Spleen (tissue), 11 donors: Measurements from ENCODE around the gene RPL26. TPM values are rescaled to one million over a fixed set of nuclear protein-coding genes. Genes with fewer than 3 reads are reported as not detected.

ENCODE experiments used
- DNase-seq: peaks from one replicate; pipeline ENCODE4 v3.0.0-alpha.2; 2020
- H3K27ac ChIP-seq, 8 donors: fragments of 200-600 bp; sonication (generic) in 7 of 8; 1 replicate in 4 of 8; 2 replicates in 4 of 8; pipeline versions ENCODE4 v1.5.0 to v1.8.0; 2016 to 2021; ENCODE audit warnings: inconsistent platforms in 4 of 8, mild to moderate bottlenecking in 4 of 8, moderate library complexity in 1 of 8
- H3K27me3 ChIP-seq, 7 donors: fragments of 200-600 bp; sonication (generic) in 6 of 7; replicated peaks in 1 of 7; 1 replicate in 4 of 7; 2 replicates in 3 of 7; pipeline versions ENCODE4 v1.5.0 to v1.8.0; 2016 to 2021; ENCODE audit warnings: inconsistent platforms in 3 of 7, mild to moderate bottlenecking in 1 of 7
- H3K36me3 ChIP-seq, 6 donors: fragments of 200-600 bp; sonication (generic) in 5 of 6; 1 replicate in 4 of 6; 2 replicates in 2 of 6; pipeline versions ENCODE4 v1.5.0 to v1.8.0; 2016 to 2021; ENCODE audit warnings: inconsistent platforms in 2 of 6
- H3K4me1 ChIP-seq, 6 donors: fragments of 200-600 bp; sonication (generic) in 5 of 6; 1 replicate in 3 of 6; 2 replicates in 3 of 6; pipeline versions ENCODE4 v1.5.0 to v1.8.0; 2016 to 2021; ENCODE audit warnings: inconsistent platforms in 3 of 6
- H3K4me3 ChIP-seq, 8 donors: fragments of 200-600 bp; sonication (generic) in 7 of 8; 1 replicate in 4 of 8; 2 replicates in 4 of 8; pipeline versions ENCODE4 v1.5.0 to v1.8.0; 2016 to 2021; ENCODE audit warnings: inconsistent platforms in 4 of 8, mild to moderate bottlenecking in 4 of 8, moderate library complexity in 2 of 8
- H3K9me3 ChIP-seq, 8 donors: fragments of 200-600 bp; sonication (generic) in 7 of 8; 1 replicate in 4 of 8; 2 replicates in 4 of 8; pipeline versions ENCODE4 v1.5.0 to v1.8.0; 2016 to 2021; ENCODE audit warnings: inconsistent platforms in 4 of 8
- POLR2A ChIP-seq, 3 donors: fragments of 450-650 bp; IDR thresholded peaks; one replicate each; pipeline ENCODE4 v1.5.1; 2017; ENCODE audit warnings: antibody characterized with exemption in 3 of 3, mild to moderate bottlenecking in 1 of 3
- POLR2AphosphoS5 ChIP-seq, 3 donors: sonication (generic); formaldehyde crosslinking; IDR thresholded peaks; one replicate each; pipeline ENCODE4 v1.5.1; 2017; ENCODE audit warnings: antibody characterized with exemption in 3 of 3
- WGBS, 5 donors: extraction: QIAGEN DNeasy Blood & Tissue Kit in 3 of 5; methylation state at CpG; one replicate each; pipeline versions ENCODE4 v1.1.5 to v1.1.7; 2013 to 2018; 5-methylcytosine and 5-hydroxymethylcytosine counted together
- intact Hi-C: fragments of 100-400 bp; cut with DNase I; formaldehyde crosslinking; loops from one replicate; pipeline ENCODE4 v1.15.0; 2023; ENCODE audit warnings: low total_unique reads
- polyA plus RNA-seq, 3 donors: library from polyadenylated mRNA; stranded (reverse); fragments of 200-250 nt; gene quantifications; one replicate each; pipeline ENCODE4 v1.2.1, GENCODE V29; 2013
- total RNA-seq, 7 donors: library from RNA; depleted of rRNA in 3 of 7; stranded (reverse); fragments of >200 nt in 3 of 7; fragmentation: NEBNext Ultra II Directional in 4 of 7; extraction: Animal tissue kit (Norgen Biotek cat#: 25700) in 4 of 7; gene quantifications; one replicate each; pipeline versions ENCODE4 v1.1.0 to v1.2.1, GENCODE V29; 2016 to 2021
- TF ChIP-seq, protein P1 (sequence below), 11 experiments: fragments of 200-600 bp in 7 of 11; fragments of 450-650 bp in 4 of 11; sonication (generic) in 4 of 11; IDR thresholded peaks in 8 of 11; conservative IDR thresholded peaks in 3 of 11; 1 replicate in 7 of 11; 2 replicates in 4 of 11; pipeline versions ENCODE4 v1.4.0 to v1.8.0; 2016 to 2021; ENCODE audit warnings: antibody characterized with exemption in 11 of 11, inconsistent platforms in 4 of 11, mild to moderate bottlenecking in 1 of 11
- donor health status: healthy with polysubstance abuse.
- donor health status: DM: no; HTN: no; CAD: no; lungs with moderate emphysema.
- donor health status: DM: no; HTN: no; CAD: no.
- donor health status: Bipolar disorder and iron deficiency.
- donor health status: healthy.
- donor health status: DM: no; HTN: no; CAD: no.
- donor health status: DM: yes; HTN: yes; CAD: no.

RPL26 gene
- total and polyA plus RNA-seq, 10 donors = 1,067 to 7,063 (median 3,227) TPM

DNA sequence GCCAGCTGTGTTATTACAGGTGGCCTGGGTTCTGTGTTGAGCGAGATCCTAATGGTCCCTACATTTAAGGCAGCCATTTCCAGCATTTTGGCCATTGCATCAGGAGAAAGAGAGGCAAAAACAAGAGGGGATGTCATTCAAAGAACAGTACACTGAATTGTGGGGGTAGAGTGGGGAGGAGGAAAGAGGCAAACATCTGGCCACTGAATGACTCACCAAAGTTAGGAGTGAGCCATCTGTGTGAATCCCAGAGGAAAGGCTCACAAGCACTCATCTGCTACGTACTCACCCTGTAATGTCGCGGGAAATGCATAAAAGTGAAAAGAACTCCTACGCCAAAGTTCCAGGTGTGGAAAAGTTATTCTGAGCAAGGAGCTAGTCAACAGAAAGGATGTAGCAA lies 23.2 kb downstream of the RPL26 start:
- Histone ChIP-seq H3K27me3 (no peaks in the 10 kb centered on the region), H3K36me3 (peaks cover 0 to 7% (median 0%) of the 10 kb centered on the region in 6 donors), H3K9me3 (no peaks in the 10 kb centered on the region), H3K4me1 (peaks cover 0 to 22% (median 11%) of the 10 kb centered on the region in 6 donors), H3K27ac (peak overlapping the region in 2 of 8 donors; percentile 11 to 22), H3K4me3 (no peak overlapping the region)
- 58 to 71% (median 62%) methylated on average over 5 of the region's 5 CpGs for WGBS, 5 donors
- no peak for TF ChIP-seq POLR2AphosphoS5 (IDR thresholded peaks at IDR 0.05)
- TF ChIP-seq, protein P1, sequence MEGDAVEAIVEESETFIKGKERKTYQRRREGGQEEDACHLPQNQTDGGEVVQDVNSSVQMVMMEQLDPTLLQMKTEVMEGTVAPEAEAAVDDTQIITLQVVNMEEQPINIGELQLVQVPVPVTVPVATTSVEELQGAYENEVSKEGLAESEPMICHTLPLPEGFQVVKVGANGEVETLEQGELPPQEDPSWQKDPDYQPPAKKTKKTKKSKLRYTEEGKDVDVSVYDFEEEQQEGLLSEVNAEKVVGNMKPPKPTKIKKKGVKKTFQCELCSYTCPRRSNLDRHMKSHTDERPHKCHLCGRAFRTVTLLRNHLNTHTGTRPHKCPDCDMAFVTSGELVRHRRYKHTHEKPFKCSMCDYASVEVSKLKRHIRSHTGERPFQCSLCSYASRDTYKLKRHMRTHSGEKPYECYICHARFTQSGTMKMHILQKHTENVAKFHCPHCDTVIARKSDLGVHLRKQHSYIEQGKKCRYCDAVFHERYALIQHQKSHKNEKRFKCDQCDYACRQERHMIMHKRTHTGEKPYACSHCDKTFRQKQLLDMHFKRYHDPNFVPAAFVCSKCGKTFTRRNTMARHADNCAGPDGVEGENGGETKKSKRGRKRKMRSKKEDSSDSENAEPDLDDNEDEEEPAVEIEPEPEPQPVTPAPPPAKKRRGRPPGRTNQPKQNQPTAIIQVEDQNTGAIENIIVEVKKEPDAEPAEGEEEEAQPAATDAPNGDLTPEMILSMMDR (IDR thresholded peaks at IDR 0.05 in 8 of 11, conservative IDR thresholded peaks at IDR 0.05 in 3 of 11) = no peak
- intact Hi-C loops = no loop called here
- no peak for DNase-seq

DNA sequence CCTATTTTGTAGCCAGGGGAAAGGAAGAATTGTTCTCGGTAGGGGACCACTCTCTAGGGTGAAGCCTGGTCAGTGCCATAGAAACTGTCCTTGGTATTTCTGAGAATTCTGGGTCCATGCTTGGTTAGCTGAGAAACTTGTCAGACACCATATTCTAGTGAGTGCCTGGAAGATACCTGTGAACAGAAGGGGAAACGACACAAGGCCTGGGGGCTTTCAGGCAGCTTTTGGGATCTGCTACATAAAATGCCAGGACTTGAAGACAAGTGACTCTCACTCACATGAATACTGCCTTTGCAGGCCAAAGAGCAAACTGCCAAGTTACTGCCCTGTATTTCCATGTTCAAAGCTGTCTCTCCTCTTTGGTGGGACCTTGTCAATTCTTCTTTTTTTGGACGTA lies 25.1 kb downstream of the RPL26 start:
- intact Hi-C loops = no loop called here
- no peaks in the 10 kb centered on the region for H3K27me3 ChIP-seq
- H3K36me3 ChIP-seq = no peaks in the 10 kb centered on the region
- H3K4me3 ChIP-seq = no peak overlapping the region
- H3K4me1 ChIP-seq = peaks cover 0 to 22% (median 11%) of the 10 kb centered on the region in 6 donors
- 92 to 95% (median 93%) methylated on average over 3 of the region's 3 CpGs for whole genome bisulfite sequencing, 5 donors
- H3K9me3 ChIP-seq = no peaks in the 10 kb centered on the region
- TF ChIP-seq, protein P1 (IDR thresholded peaks at IDR 0.05 in 8 of 11, conservative IDR thresholded peaks at IDR 0.05 in 3 of 11) = no peak
- TF ChIP-seq POLR2A (IDR thresholded peaks at IDR 0.05) (no peak), POLR2AphosphoS5 (IDR thresholded peaks at IDR 0.05) (no peak)
- H3K27ac ChIP-seq = no peak overlapping the region
- no peak for DNase-seq

DNA sequence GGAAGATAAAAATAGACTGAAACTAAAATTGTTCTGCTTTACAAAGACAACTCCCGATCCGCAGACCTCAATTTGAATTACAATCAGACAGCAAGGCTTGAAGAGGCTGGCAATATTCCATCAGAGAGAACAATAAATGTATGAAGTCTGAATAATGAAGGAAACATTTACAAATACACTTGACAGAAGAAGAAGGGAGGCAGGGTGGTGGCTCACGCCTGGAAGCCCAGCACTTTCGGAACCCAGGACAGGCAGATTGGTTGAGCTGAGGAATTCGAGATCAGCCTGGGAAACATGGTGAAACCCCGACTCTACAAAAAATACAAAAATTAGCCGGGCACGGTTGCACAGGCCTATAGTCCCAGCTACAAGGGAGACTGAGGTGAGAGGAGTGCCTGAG lies 28.8 kb downstream of the RPL26 start:
- DNase-seq = no peak
- Histone ChIP-seq H3K36me3 (no peaks in the 10 kb centered on the region), H3K4me3 (no peak overlapping the region), H3K4me1 (no peaks in the 10 kb centered on the region), H3K27ac (no peak overlapping the region), H3K27me3 (peaks cover 0 to 18% (median 0%) of the 10 kb centered on the region in 7 donors), H3K9me3 (no peaks in the 10 kb centered on the region)
- TF ChIP-seq POLR2AphosphoS5 (IDR thresholded peaks at IDR 0.05) = no peak
- no peak for TF ChIP-seq POLR2A (IDR thresholded peaks at IDR 0.05)
- TF ChIP-seq, protein P1 (IDR thresholded peaks at IDR 0.05 in 8 of 11, conservative IDR thresholded peaks at IDR 0.05 in 3 of 11) = no peak
- intact Hi-C loops = no loop called here
- 63 to 80% (median 72%) methylated on average over 8 of the region's 8 CpGs for WGBS, 5 donors

DNA sequence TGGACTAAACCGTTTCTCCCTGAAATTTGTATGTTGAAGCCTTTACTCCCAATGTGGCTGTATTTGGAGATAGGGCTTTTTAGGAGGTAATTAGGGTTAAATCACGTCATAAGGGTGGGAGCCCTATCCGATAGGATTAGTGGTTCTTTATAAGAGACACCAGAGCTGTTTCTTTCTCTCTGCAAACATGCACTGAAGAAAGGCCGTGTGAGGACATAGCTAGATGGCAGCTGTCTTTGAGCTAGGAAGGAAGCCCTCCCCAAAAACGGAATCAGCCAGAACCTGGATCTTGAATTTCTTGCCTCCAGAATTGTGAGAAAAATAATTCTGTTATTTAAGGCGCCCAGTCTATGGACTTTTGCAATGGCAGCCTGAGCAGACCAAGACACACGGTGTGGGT lies 29.3 kb downstream of the RPL26 start:
- no peak overlapping the region for H3K4me3 ChIP-seq
- no peaks in the 10 kb centered on the region for H3K4me1 ChIP-seq
- no peak for DNase-seq
- TF ChIP-seq, protein P1 (IDR thresholded peaks at IDR 0.05 in 8 of 11, conservative IDR thresholded peaks at IDR 0.05 in 3 of 11) = no peak
- TF ChIP-seq POLR2AphosphoS5 (IDR thresholded peaks at IDR 0.05) (no peak), POLR2A (IDR thresholded peaks at IDR 0.05) (no peak)
- H3K27ac ChIP-seq = no peak overlapping the region
- H3K36me3 ChIP-seq = no peaks in the 10 kb centered on the region
- intact Hi-C loops = no loop called here
- peaks cover 0 to 20% (median 0%) of the 10 kb centered on the region in 7 donors for H3K27me3 ChIP-seq
- H3K9me3 ChIP-seq = no peaks in the 10 kb centered on the region
- 61 to 77% (median 76%) methylated on average over 7 of the region's 7 CpGs for WGBS, 5 donors
